IPS-NIHi11 (cell line): ENCODE measurements around the gene PACRG.

Source experiments
- DNase-seq: peaks from one replicate; pipeline ENCODE4 v3.0.0; 2012; ENCODE audit warnings: mixed read lengths, low spot score

The PACRG gene

DNA sequence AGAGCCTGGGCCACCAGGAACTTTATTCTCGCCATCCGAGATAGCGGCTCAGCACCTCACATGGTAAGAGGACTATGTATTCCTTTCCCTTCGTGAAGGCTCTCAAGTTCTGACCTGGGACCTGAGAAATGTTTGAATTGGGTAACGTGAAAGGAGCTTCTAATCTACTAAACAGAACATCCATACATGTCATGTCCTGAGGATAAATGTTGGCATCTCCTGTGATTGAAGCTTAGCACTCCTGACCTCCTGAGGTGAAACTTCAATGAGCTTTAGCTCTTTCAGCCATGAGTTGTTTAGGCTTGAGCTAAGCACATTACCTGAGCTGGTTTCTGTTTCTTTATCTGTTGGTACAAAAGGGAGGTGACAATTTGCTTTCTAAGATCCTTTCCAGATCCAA is 280.9 kb downstream of the PACRG start:
- no peak for DNase-seq

- DNase-seq: no peak
Observed at GRCh38 chr6:163010145-163010544, 282.4 kb downstream of the PACRG start.

GRCh38 chr6:163014736-163015135 is 287.0 kb downstream of the PACRG start:
- DNase-seq: no peak

GRCh38 chr6:163017801-163018200 is 290.0 kb downstream of the PACRG start:
- DNase-seq: no peak

- DNase-seq: no peak
Observed at GRCh38 chr6:163019926-163020325, 292.2 kb downstream of the PACRG start.

DNA sequence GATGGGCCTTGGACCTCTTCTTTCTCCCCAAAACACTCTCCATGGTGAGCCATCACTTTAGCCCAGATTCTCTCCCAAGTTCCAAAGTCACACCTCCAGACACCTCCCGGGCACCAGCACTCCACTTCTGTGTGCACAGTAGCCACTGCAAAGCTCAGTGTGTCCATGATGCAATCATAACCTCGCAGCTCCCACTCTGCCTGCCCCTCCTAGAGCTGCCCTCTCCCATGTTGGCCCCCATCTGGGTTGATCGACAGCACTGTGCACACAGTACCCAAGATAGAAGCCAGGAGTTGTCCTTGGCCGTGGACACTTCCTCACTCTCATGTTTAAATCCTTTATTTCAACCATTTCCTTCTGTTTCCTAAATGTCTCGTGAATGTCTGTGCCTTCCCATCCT is 293.3 kb downstream of the PACRG start:
- DNase-seq: no peak

- DNase-seq: no peak
Observed at GRCh38 chr6:163023700-163024099, 295.9 kb downstream of the PACRG start.

DNA sequence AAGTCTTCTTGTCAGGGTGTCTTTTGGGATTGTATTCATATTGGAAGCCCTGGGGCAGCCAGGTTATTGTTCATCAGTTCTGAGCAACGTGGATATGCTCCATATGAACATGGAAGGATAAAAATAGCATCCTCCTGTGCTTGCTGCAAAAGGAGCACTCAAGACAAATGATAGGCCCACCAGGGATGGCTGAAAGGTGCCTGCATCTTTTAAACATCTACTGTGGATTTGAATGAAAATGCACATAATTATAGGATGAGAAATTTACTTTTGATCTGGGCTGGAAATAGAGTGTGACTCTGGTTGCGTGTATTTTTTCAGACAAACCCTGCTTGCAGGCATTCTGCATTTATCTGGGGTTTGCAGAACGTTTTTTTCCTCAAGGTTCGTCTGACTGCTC is 299.1 kb downstream of the PACRG start:
- no peak for DNase-seq

DNA sequence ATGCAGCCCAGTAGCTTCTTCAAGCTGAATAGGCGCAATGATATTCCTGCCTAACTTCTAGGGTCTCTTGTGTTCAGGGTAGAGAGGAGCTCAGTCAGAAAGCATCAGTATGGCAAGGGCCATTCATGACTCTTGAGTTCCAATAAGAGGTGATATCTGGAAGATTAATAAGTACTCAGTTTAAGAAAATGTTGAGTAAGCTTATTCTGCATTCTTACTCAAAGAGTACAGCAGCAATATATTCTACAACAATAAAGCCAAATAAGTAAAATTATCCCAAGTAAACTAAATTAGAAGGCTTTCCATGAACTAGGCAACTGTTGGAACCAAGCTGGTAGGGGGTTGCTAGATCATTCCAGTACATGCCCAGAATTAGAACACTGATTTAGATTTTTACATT is 303.2 kb downstream of the PACRG start:
- no peak for DNase-seq

GRCh38 chr6:163031931-163032330 is 304.2 kb downstream of the PACRG start:
- no peak for DNase-seq

DNA sequence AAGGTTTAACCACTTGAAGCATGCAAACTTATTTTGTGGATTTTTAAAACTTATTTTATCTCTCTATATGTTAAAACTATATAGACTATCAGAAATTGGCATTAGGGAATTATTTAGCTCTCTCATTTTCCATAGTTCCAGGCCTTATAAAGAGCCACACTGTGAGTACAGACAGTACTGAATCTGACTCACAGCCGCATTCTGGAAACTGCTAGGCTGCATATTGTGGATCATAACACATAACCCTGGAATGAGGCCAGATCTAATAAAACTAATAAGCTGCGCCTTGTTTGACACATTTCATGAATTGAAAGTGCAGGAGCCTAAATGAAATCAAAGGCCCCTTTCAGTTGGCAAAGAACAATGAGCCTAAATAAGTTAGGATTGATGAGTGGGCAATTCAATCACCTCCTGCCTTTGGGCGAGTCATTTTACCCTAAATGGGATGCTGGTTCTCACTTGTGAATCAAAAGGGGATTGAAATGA is 308.4 kb downstream of the PACRG start:
- no peak for DNase-seq

DNA sequence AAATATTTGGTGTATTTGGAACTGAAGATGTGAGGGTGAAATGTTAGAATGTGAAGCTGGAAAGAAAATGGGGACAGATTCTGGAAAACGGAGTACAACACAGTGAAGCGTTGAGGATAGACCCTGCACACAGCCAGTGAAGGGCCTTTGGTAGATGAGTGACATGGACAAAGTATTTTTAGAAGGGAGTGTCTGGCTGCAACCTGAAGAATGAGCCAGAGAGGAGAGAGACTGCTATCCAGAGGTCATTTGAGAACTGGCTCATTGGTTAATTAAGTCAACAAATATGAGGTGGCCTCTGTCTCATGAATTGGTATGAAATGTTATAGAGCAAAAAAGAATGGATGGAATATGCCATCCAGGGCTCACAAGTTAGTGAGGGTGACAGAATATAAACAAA is 310.5 kb downstream of the PACRG start:
- no peak for DNase-seq

DNA sequence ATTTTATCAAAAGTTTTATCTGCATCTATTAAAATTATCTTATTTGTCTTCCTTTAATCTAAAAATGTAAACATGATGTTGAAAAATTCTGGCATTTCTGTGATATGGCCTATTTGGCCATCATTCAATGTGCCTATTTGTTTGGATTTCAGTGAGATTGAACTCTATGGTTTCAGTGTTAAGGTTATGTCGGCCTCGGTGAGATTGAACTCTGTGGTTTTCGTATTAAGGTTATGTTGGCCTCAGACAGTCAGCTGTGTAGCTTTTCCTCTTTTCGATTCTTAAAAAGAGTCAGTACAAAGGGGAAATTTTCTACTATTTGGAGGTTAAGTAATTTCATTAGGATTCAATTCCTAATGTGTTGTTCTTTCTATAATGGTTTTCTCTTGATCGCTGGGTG is 320.6 kb downstream of the PACRG start:
- no peak for DNase-seq

- no peak for DNase-seq
Observed at GRCh38 chr6:163053667-163054344, 326.0 kb downstream of the PACRG start.

- DNase-seq: no peak
Observed at GRCh38 chr6:163054641-163055040, 326.9 kb downstream of the PACRG start.

- DNase-seq: no peak
Observed at GRCh38 chr6:163057260-163057659, 329.5 kb downstream of the PACRG start.

GRCh38 chr6:163062790-163063189 is 335.0 kb downstream of the PACRG start:
- DNase-seq: no peak

DNA sequence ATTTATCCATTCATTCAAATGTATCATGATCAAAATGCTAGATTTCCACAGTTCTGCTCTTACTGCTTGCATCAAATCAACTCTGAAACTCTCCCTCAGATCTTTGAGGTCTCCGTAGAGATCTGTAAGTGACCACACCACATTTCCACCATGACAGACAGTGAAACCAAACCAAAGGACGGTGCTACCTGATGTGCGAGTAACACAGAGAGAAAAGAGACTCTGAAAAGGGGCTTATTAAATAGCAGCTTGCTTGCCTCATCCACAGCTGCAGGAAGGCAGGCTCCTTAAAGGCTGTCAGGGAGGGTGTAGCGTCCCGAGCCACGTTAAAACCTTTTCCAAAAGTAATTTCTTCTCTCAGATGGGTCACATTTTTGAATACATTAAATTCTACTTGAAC is 335.8 kb downstream of the PACRG start:
- no peak for DNase-seq

- DNase-seq: no peak
Observed at GRCh38 chr6:163064397-163064796, 336.6 kb downstream of the PACRG start.

DNA sequence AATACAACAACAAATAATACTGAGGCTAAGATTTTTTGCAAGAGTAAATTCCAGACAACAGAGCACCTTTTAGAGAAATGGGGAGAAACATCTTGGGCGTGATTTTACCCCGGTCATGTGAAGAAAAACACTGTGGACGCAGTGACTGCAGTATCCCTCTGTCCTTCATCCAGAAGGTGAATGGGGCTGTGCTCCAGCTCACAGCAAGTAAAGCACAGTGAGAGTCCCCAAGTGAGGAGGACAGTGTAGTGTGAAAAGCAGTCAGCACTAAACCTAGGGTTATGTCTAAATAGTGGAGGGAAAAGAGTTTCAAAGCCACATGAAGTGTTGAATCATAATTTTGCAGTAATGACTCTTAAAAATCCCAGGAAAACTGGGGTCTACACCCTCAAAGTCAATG is 338.4 kb downstream of the PACRG start:
- no peak for DNase-seq

DNA sequence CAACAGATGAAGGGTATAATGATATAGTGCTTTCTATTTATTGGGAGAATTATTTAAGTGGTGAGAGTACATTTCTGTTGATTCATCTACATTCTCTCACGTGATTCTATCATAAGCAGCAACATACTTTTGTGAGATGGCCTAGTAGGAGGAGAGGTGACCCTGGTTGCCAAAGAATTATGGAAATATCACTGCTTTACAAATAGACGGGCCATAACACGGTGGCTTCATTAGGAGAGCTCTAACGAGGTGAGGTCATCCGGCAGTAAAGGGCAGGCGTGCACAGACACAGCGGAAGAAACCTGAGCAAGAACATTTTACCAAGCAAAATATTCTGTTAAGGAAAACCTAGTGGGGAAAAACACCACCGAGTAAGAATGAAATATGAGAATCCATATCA is 349.4 kb downstream of the PACRG start:
- DNase-seq: no peak

DNA sequence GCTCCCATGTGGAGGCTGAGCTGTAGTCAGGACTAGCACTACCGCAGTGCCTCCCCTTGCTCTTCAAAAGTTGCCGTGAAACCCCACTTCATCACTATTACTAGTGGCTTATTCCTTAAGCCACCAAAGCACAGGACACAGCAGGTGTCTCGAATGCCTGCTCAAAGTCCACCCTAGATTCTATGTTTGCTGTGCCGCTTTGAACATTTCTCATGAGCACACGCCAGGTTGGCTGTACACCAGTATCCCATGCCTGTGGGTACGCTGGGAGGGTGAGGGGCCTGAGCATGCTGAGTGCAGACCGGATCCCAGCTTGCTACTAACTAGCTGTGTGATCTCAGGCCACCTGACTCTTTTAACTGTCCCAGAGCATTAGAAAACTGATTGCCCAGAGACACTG is 350.9 kb downstream of the PACRG start:
- no peak for DNase-seq

DNA sequence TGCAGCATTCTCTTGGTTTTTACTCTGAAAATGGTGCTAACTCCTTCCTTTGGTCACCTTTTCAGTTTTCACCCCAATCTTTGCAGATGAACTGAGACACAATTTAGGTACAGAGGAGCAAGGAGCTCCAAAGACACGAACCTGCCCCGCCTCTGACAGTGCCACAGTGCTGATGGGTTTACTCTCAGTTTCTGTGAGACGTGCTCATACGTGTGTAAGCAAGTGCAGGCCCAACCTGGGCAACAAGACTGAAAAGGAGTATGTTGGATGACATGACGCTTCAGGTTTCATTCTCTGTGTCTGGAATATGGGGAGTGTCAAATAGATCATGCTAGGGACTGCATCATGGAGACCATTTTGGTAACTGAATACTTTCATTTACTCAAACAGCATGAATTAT is 352.5 kb downstream of the PACRG start:
- DNase-seq: no peak

GRCh38 chr6:163083141-163083540 is 355.4 kb downstream of the PACRG start:
- DNase-seq: no peak

- DNase-seq: no peak
Observed at GRCh38 chr6:163085426-163085825, 357.7 kb downstream of the PACRG start.
